Gastroesophageal sphincter (tissue), 4 donors: ENCODE results near the gene SCLY. TPM values are rescaled to one million over a fixed set of nuclear protein-coding genes. Genes with fewer than 3 reads are reported as not detected.

ENCODE experiments used
- ATAC-seq: fragments of 150-250 bp; one replicate; pipeline ENCODE4 v1.9.1; 2016; ENCODE audit warnings: mild to moderate bottlenecking, moderate library complexity
- H3K27ac ChIP-seq, 4 donors: fragments of 200-600 bp; sonication (generic) in 3 of 4; 1 replicate in 3 of 4; 2 replicates in 1 of 4; pipeline ENCODE4 v1.5.1; 2016 to 2019
- H3K27me3 ChIP-seq: fragments of 200-600 bp; sonication (generic); one replicate; pipeline ENCODE4 v1.5.1; 2019
- H3K36me3 ChIP-seq, 2 donors: fragments of 200-600 bp; sonication (generic); one replicate each; pipeline ENCODE4 v1.5.1; 2019; ENCODE audit warnings: control low read depth in 1 of 2
- H3K4me1 ChIP-seq, 3 donors: fragments of 200-600 bp; sonication (generic); 1 replicate in 2 of 3; 2 replicates in 1 of 3; pipeline ENCODE4 v1.5.1; 2016 to 2019; ENCODE audit warnings: control low read depth in 2 of 3
- H3K4me3 ChIP-seq, 2 donors: fragments of 200-600 bp; sonication (generic); one replicate each; pipeline ENCODE4 v1.5.1; 2019; ENCODE audit warnings: mild to moderate bottlenecking in 1 of 2, moderate library complexity in 1 of 2
- H3K9me3 ChIP-seq, 3 donors: fragments of 200-600 bp; sonication (generic); one replicate each; pipeline ENCODE4 v1.5.1; 2017 to 2019; ENCODE audit warnings: control low read depth in 2 of 3
- EP300 ChIP-seq: sonication (generic); formaldehyde crosslinking; IDR thresholded peaks from one replicate; pipeline ENCODE4 v1.6.1; 2017; ENCODE audit warnings: antibody characterized with exemption, mild to moderate bottlenecking
- POLR2A ChIP-seq, 2 donors: fragments of 450-650 bp; IDR thresholded peaks; one replicate each; pipeline ENCODE4 v1.6.1; 2017; ENCODE audit warnings: antibody characterized with exemption in 2 of 2, mild to moderate bottlenecking in 2 of 2, moderate library complexity in 1 of 2
- POLR2AphosphoS5 ChIP-seq: sonication (generic); formaldehyde crosslinking; IDR thresholded peaks from one replicate; pipeline ENCODE4 v1.6.1; 2017; ENCODE audit warnings: antibody characterized with exemption
- WGBS, 2 donors: methylation state at CpG; one replicate each; pipeline ENCODE4 v1.1.5; 2018; ENCODE audit warnings: low coverage in 1 of 2; 5-methylcytosine and 5-hydroxymethylcytosine counted together
- total RNA-seq, 4 donors: library from RNA; depleted of rRNA; stranded (reverse); fragments of >200 nt; gene quantifications; one replicate each; pipeline ENCODE4 v1.1.0, GENCODE V29; 2016
- TF ChIP-seq, protein P1 (sequence below), 4 experiments: fragments of 200-600 bp in 2 of 4; fragments of 450-650 bp in 2 of 4; sonication (generic) in 1 of 4; IDR thresholded peaks; one replicate each; pipeline ENCODE4 v1.5.1; 2017 to 2019; ENCODE audit warnings: antibody characterized with exemption in 4 of 4, mild to moderate bottlenecking in 2 of 4, moderate library complexity in 2 of 4

SCLY gene
- total RNA-seq, 4 donors from 2014 or later, result 14.2 to 23.2 (median 16.5) TPM

GRCh38 chr2:238039985-238040384 lies 20.8 kb upstream of the SCLY start:
- Histone ChIP-seq H3K27me3 (no peaks in the 10 kb centered on the region), H3K27ac (no peak overlapping the region), H3K36me3 (peaks cover 0 to 94% of the 10 kb centered on the region in 2 donors), H3K9me3 (no peaks in the 10 kb centered on the region), H3K4me1 (no peaks in the 10 kb centered on the region), H3K4me3 (no peak overlapping the region)
- TF ChIP-seq EP300 (no peak), POLR2AphosphoS5 (no peak), POLR2A (IDR thresholded peaks at IDR 0.05) (no peak)
- TF ChIP-seq, protein P1, sequence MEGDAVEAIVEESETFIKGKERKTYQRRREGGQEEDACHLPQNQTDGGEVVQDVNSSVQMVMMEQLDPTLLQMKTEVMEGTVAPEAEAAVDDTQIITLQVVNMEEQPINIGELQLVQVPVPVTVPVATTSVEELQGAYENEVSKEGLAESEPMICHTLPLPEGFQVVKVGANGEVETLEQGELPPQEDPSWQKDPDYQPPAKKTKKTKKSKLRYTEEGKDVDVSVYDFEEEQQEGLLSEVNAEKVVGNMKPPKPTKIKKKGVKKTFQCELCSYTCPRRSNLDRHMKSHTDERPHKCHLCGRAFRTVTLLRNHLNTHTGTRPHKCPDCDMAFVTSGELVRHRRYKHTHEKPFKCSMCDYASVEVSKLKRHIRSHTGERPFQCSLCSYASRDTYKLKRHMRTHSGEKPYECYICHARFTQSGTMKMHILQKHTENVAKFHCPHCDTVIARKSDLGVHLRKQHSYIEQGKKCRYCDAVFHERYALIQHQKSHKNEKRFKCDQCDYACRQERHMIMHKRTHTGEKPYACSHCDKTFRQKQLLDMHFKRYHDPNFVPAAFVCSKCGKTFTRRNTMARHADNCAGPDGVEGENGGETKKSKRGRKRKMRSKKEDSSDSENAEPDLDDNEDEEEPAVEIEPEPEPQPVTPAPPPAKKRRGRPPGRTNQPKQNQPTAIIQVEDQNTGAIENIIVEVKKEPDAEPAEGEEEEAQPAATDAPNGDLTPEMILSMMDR (IDR thresholded peaks at IDR 0.05), result no peak
- ATAC-seq, result no peak
- 93 to 100% methylated on average over 4 to 6 of the region's 11 CpGs for WGBS, 2 donors

- WGBS, 2 donors, result 91% methylated on average over 6 to 9 of the region's 9 CpGs
Observed at GRCh38 chr2:238040918-238041317, 19.9 kb upstream of the SCLY start.

DNA sequence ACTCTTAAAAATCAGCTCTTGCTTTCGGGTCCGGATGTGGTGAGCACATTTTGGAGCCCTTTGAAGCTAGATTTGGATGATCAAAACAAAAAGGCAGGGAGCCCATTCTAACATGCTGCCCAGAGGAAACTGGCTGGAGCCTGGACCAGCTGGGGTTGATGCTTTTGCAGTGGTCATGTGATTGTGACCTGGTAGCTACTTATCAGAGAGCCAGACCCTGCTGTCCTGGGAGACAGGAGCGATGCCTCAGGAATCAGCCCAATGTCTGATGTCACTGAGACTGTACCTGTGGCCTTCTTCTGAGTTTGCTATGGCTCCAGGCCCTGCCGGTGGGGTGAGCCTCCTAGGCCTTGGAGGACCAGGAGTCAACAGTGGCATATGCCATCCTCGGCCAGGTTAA lies 18.7 kb upstream of the SCLY start:
- Histone ChIP-seq H3K27ac (no peak overlapping the region), H3K4me3 (no peak overlapping the region), H3K27me3 (no peaks in the 10 kb centered on the region), H3K36me3 (peaks cover 0 to 90% of the 10 kb centered on the region in 2 donors), H3K9me3 (no peaks in the 10 kb centered on the region), H3K4me1 (no peaks in the 10 kb centered on the region)
- ATAC-seq, result no peak
- no peak for TF ChIP-seq POLR2AphosphoS5
- TF ChIP-seq EP300, result no peak
- TF ChIP-seq, protein P1 (IDR thresholded peaks at IDR 0.05), result no peak
- TF ChIP-seq POLR2A (IDR thresholded peaks at IDR 0.05), result no peak
- WGBS, 2 donors, result 74 to 89% methylated on average over 2 to 5 of the region's 5 CpGs

More at GRCh38 chr2:238040918-238041317, 19.9 kb upstream of the SCLY start:
- TF ChIP-seq, protein P1 (IDR thresholded peaks at IDR 0.05), result no peak
- TF ChIP-seq POLR2AphosphoS5 (no peak), EP300 (no peak), POLR2A (IDR thresholded peaks at IDR 0.05) (no peak)
- no peak for ATAC-seq
- H3K27me3 ChIP-seq, result no peaks in the 10 kb centered on the region
- H3K9me3 ChIP-seq, result no peaks in the 10 kb centered on the region
- H3K27ac ChIP-seq, result no peak overlapping the region
- H3K4me3 ChIP-seq, result no peak overlapping the region
- peaks cover 0 to 90% of the 10 kb centered on the region in 2 donors for H3K36me3 ChIP-seq
- H3K4me1 ChIP-seq, result no peaks in the 10 kb centered on the region

DNA sequence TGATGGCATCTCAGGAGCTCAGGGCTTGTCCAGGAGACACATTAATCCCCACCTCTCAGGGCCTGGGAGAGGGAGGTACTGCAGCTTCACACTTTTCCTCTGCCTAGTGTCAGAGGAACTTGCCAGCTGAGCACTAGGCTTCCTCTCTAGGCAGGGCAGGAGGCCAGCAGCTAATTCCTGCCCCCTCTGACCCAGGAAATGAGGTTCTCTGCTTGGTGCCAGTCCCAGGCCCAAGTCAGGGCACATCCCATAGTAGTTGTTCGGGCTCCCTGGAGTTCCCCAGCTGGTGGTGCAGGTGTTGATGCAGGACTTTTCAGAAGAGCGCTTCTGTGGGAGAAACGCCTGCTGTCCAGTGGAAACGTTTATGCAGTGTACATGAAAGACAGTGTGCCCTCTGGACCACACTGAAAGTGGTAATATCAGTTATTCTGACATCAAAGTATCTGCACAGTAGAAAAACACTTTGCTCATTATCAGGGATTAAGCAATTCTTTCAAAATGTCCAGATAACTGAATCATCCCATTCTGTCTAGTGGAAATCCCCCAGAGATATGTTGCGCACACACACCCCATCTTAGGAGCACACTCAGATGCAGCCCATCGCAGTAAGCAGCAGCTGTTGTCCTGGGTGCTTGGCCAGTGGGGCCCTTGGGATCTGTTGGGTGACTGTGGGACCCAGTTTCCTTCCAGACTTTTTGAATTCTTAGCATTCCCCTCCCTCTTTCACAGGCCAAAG lies 17.8 kb upstream of the SCLY start:
- Histone ChIP-seq H3K36me3 (peaks cover 0 to 82% of the 10 kb centered on the region in 2 donors), H3K4me3 (no peak overlapping the region), H3K4me1 (no peaks in the 10 kb centered on the region), H3K27ac (no peak overlapping the region), H3K9me3 (peaks cover 0 to under 1% (median 0%) of the 10 kb centered on the region in 3 donors), H3K27me3 (no peaks in the 10 kb centered on the region)
- WGBS, 2 donors, result 80% methylated on average over 2 of the region's 6 CpGs; no CpG with 5 or more reads in 1 of the 2 donors
- TF ChIP-seq POLR2AphosphoS5, result no peak
- TF ChIP-seq POLR2A (IDR thresholded peaks at IDR 0.05), result no peak
- ATAC-seq, result no peak

DNA sequence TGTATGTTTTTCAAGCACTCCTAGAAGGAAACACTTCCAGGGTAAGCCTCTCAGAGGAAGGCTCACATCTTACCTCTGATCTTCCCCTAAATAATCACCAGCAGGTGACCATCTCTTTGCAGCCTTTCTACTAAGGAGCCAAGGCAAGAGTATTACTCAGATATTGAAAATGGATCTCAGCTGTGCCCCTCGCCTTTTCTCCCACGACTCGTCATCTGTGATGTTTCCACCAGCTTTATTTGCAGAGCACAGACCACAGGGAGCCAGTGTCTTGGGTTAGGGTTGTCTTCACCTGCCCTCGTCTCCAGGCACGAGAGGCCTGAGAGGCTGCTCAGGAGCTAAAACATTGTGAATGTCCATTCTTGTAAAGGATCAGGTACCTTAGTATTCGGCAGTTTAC lies 16.9 kb upstream of the SCLY start:
- no peak overlapping the region for H3K4me3 ChIP-seq
- no peak overlapping the region for H3K27ac ChIP-seq
- ATAC-seq, result no peak
- no peaks in the 10 kb centered on the region for H3K27me3 ChIP-seq
- 86 to 94% methylated on average over 1 to 4 of the region's 6 CpGs for WGBS, 2 donors
- peaks cover 0 to 73% of the 10 kb centered on the region in 2 donors for H3K36me3 ChIP-seq
- TF ChIP-seq EP300 (no peak), POLR2AphosphoS5 (no peak), POLR2A (IDR thresholded peaks at IDR 0.05) (no peak)
- TF ChIP-seq, protein P1 (IDR thresholded peaks at IDR 0.05), result no peak
- H3K4me1 ChIP-seq, result no peaks in the 10 kb centered on the region
- peaks cover 0 to 8% (median 0%) of the 10 kb centered on the region in 3 donors for H3K9me3 ChIP-seq
